ENCODE data around the gene INPP5A.

Gene INPP5A

DNA sequence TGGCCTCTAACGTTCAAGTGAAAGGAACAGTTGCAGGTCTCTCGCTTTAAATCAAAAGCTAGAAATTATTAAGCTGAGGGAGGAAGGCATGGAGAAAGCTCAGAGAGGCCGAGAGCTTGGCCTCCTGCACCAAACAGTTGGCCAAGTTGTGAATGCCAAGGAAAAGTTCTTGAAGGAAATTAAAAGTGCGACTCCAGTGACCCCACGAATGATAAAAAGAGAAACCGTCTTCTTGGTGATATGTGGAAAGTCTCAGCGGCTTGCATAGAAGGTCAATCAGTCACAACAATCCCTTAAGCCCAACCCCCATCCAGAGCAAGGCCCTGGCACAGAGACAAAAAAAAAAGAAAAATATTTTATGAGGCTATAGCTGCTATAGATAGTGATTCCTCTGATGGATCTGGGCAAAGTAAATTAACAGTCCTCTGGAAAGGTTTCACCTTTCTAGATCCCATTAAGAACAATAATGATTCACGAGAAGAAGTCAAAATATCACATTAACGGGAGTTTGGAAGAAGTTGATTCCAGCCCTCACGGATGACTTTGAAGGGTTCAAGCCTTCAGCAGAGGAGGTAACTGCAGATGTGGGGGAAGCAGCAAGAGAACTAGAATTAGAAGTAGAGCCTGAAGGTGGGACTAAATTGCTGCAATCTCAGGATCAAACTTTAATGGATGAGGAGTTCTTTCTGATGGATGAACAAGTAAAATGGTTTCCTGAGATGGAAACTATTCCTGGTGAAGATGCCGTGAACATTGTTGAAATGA lies 42.5 kb upstream of the INPP5A start:
- H3K4ac ChIP-seq (ENCODE audit: low read depth, low read length) = no peak overlapping the region
- no peak overlapping the region for H4K91ac ChIP-seq (ENCODE audit: low read depth, low read length)
- no peak overlapping the region for H3K23ac ChIP-seq (ENCODE audit: low read length)
- no peak overlapping the region for H2BK12ac ChIP-seq (ENCODE audit: low read length)
- no peaks in the 10 kb centered on the region for H3K4me1 ChIP-seq (ENCODE audit: control insufficient read depth in 1 of 2, insufficient read depth in 2 of 2, low read length in 2 of 2)
- no peak overlapping the region for H2BK5ac ChIP-seq (ENCODE audit: low read depth, low read length, poor library complexity)
- DNase-seq = no peak
- no peak overlapping the region for H3K18ac ChIP-seq (ENCODE audit: low read length)
- H4K12ac ChIP-seq (ENCODE audit: low read depth, low read length) = no peak overlapping the region
- no peak overlapping the region for H2AK5ac ChIP-seq (ENCODE audit: low read length)
- no peaks in the 10 kb centered on the region for H3K79me1 ChIP-seq (ENCODE audit: low read length)
- H3K4me3 ChIP-seq (ENCODE audit: low read depth, low read length) = no peak overlapping the region
- no peak overlapping the region for H4K8ac ChIP-seq (ENCODE audit: low read depth, low read length)
- no peak overlapping the region for H3K9ac ChIP-seq (ENCODE audit: low read length)
- no peaks in the 10 kb centered on the region for H3K79me2 ChIP-seq (ENCODE audit: control insufficient read depth, insufficient read depth, low read length, poor library complexity)
- H2AFZ ChIP-seq (ENCODE audit: insufficient read depth, low read length, poor library complexity) = no peak overlapping the region
- H3K27me3 ChIP-seq (ENCODE audit: insufficient read depth, low read length) = no peaks in the 10 kb centered on the region
- H3K4me2 ChIP-seq (ENCODE audit: low read length) = no peak overlapping the region
- H3K9me3 ChIP-seq (ENCODE audit: insufficient read depth, low read depth, low read length) = peaks cover 4% of the 10 kb centered on the region
- H3K36me3 ChIP-seq (ENCODE audit: control insufficient read depth in 1 of 2, insufficient read depth in 2 of 2, low read length in 2 of 2) = no peaks in the 10 kb centered on the region
- H3K14ac ChIP-seq (ENCODE audit: low read length) = no peak overlapping the region
- H3K27ac ChIP-seq (ENCODE audit: low read depth, low read length) = no peak overlapping the region
- WGBS (ENCODE audit: extremely low coverage, insufficient coverage, insufficient read length) = no CpG with 5 or more reads among the region's 11 CpGs
- no peak overlapping the region for H2BK120ac ChIP-seq (ENCODE audit: insufficient read depth, low read length, poor library complexity)

DNA sequence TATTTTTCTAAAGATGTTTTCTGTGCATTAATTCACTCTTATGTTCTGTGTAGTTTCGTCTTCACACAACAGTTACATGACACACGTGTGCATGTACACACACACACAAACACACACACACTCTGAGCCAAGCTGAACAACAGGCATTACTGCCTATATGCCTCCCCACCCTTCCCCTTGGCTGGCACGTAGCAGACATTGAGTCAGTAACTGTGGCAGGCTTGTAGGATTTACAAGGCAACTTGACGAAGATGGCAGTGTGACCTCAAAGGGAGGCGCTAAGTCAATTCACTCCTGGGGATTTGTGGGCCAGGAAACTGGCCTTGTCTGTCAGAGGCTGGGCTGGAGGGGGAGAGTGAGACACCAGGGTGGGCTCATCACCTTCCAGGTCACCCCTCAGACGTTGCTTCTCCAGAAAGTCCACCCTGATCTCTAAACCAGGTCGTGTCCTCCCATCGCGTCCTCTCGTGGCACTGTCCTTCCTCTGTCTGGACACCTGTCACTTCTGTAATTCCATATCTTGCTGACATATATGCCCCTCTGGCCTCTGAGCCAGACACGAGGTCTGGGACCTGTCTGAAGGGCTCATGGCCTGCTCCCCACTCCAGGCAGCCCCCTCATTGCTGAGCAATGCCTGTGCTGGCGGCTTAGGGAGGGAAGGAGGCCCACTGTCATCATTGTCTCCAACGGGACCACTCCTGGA lies 41.1 kb upstream of the INPP5A start:
- Histone ChIP-seq H3K23ac (ENCODE audit: low read length) (no peak overlapping the region), H4K91ac (ENCODE audit: low read depth, low read length) (no peak overlapping the region), H4K8ac (ENCODE audit: low read depth, low read length) (no peak overlapping the region), H2BK5ac (ENCODE audit: low read depth, low read length, poor library complexity) (no peak overlapping the region), H2BK12ac (ENCODE audit: low read length) (no peak overlapping the region), H2AFZ (ENCODE audit: insufficient read depth, low read length, poor library complexity) (no peak overlapping the region), H4K12ac (ENCODE audit: low read depth, low read length) (no peak overlapping the region), H2BK120ac (ENCODE audit: insufficient read depth, low read length, poor library complexity) (no peak overlapping the region), H2AK5ac (ENCODE audit: low read length) (no peak overlapping the region), H3K27me3 (ENCODE audit: insufficient read depth, low read length) (no peaks in the 10 kb centered on the region), H3K14ac (ENCODE audit: low read length) (no peak overlapping the region), H3K18ac (ENCODE audit: low read length) (no peak overlapping the region), H3K9me3 (ENCODE audit: insufficient read depth, low read depth, low read length) (no peaks in the 10 kb centered on the region), H3K79me1 (ENCODE audit: low read length) (no peaks in the 10 kb centered on the region), H3K4me1 (ENCODE audit: control insufficient read depth in 1 of 2, insufficient read depth in 2 of 2, low read length in 2 of 2) (no peaks in the 10 kb centered on the region), H3K36me3 (ENCODE audit: control insufficient read depth in 1 of 2, insufficient read depth in 2 of 2, low read length in 2 of 2) (no peaks in the 10 kb centered on the region), H3K4me2 (ENCODE audit: low read length) (no peak overlapping the region), H3K4ac (ENCODE audit: low read depth, low read length) (no peak overlapping the region), H3K27ac (ENCODE audit: low read depth, low read length) (no peak overlapping the region), H3K4me3 (ENCODE audit: low read depth, low read length) (no peak overlapping the region), H3K79me2 (ENCODE audit: control insufficient read depth, insufficient read depth, low read length, poor library complexity) (no peaks in the 10 kb centered on the region), H3K9ac (ENCODE audit: low read length) (no peak overlapping the region)
- no peak for DNase-seq
- no CpG with 5 or more reads among the region's 13 CpGs for WGBS (ENCODE audit: extremely low coverage, insufficient coverage, insufficient read length)

DNA sequence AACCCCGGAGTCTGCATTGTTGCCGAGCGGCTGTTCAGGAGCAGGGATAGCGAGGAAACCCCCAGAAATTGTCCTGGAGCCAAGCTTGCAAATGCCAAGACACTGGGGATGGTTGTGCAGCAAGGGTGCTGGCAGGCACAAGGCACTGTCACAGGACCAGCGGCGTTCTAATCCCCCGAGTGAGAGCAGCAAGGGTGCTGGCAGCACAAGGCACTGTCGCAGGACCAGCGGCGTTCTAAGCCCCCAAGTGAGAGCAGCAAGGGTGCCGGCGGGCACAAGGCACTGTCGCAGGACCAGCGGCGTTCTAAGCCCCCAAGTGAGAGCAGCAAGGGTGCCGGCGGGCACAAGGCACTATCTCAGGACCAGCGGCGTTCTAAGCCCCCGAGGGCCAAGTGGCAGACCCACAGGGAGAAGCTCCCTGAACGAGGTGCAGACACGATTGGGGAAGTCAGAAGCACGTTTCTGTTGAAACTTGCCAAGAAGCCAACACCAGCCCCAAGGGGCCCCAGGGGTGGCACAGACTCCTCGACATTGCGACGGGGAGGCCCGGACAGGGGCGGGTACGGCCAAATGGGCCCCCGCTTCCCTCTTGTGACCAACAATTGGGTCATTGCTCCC lies 40.4 kb upstream of the INPP5A start:
- Histone ChIP-seq H3K9ac (ENCODE audit: low read length) (no peak overlapping the region), H3K4me3 (ENCODE audit: low read depth, low read length) (no peak overlapping the region), H3K36me3 (ENCODE audit: control insufficient read depth in 1 of 2, insufficient read depth in 2 of 2, low read length in 2 of 2) (no peaks in the 10 kb centered on the region), H2AK5ac (ENCODE audit: low read length) (no peak overlapping the region), H3K27me3 (ENCODE audit: insufficient read depth, low read length) (no peaks in the 10 kb centered on the region), H2AFZ (ENCODE audit: insufficient read depth, low read length, poor library complexity) (no peak overlapping the region), H3K14ac (ENCODE audit: low read length) (no peak overlapping the region), H4K8ac (ENCODE audit: low read depth, low read length) (no peak overlapping the region), H3K4ac (ENCODE audit: low read depth, low read length) (no peak overlapping the region), H4K12ac (ENCODE audit: low read depth, low read length) (no peak overlapping the region), H3K9me3 (ENCODE audit: insufficient read depth, low read depth, low read length) (no peaks in the 10 kb centered on the region), H3K27ac (ENCODE audit: low read depth, low read length) (no peak overlapping the region), H2BK5ac (ENCODE audit: low read depth, low read length, poor library complexity) (no peak overlapping the region), H3K79me1 (ENCODE audit: low read length) (no peaks in the 10 kb centered on the region), H3K23ac (ENCODE audit: low read length) (no peak overlapping the region), H3K4me1 (ENCODE audit: control insufficient read depth in 1 of 2, insufficient read depth in 2 of 2, low read length in 2 of 2) (no peaks in the 10 kb centered on the region), H4K91ac (ENCODE audit: low read depth, low read length) (no peak overlapping the region), H2BK12ac (ENCODE audit: low read length) (no peak overlapping the region), H2BK120ac (ENCODE audit: insufficient read depth, low read length, poor library complexity) (no peak overlapping the region), H3K79me2 (ENCODE audit: control insufficient read depth, insufficient read depth, low read length, poor library complexity) (no peaks in the 10 kb centered on the region), H3K18ac (ENCODE audit: low read length) (no peak overlapping the region), H3K4me2 (ENCODE audit: low read length) (no peak overlapping the region)
- no CpG with 5 or more reads among the region's 30 CpGs for WGBS (ENCODE audit: extremely low coverage, insufficient coverage, insufficient read length)
- DNase-seq = no peak

GRCh38 chr10:132497861-132498561 lies 39.6 kb upstream of the INPP5A start:
- no peak overlapping the region for H2AFZ ChIP-seq (ENCODE audit: insufficient read depth, low read length, poor library complexity)
- no peaks in the 10 kb centered on the region for H3K79me1 ChIP-seq (ENCODE audit: low read length)
- H2BK5ac ChIP-seq (ENCODE audit: low read depth, low read length, poor library complexity) = no peak overlapping the region
- DNase-seq = no peak
- H2BK120ac ChIP-seq (ENCODE audit: insufficient read depth, low read length, poor library complexity) = no peak overlapping the region
- H3K18ac ChIP-seq (ENCODE audit: low read length) = no peak overlapping the region
- H3K14ac ChIP-seq (ENCODE audit: low read length) = no peak overlapping the region
- no peak overlapping the region for H3K27ac ChIP-seq (ENCODE audit: low read depth, low read length)
- no peak overlapping the region for H4K91ac ChIP-seq (ENCODE audit: low read depth, low read length)
- H3K36me3 ChIP-seq (ENCODE audit: control insufficient read depth in 1 of 2, insufficient read depth in 2 of 2, low read length in 2 of 2) = no peaks in the 10 kb centered on the region
- H2BK12ac ChIP-seq (ENCODE audit: low read length) = no peak overlapping the region
- no peak overlapping the region for H3K4me2 ChIP-seq (ENCODE audit: low read length)
- H3K9ac ChIP-seq (ENCODE audit: low read length) = no peak overlapping the region
- H4K8ac ChIP-seq (ENCODE audit: low read depth, low read length) = no peak overlapping the region
- H3K4me1 ChIP-seq (ENCODE audit: control insufficient read depth in 1 of 2, insufficient read depth in 2 of 2, low read length in 2 of 2) = no peaks in the 10 kb centered on the region
- no peak overlapping the region for H3K4me3 ChIP-seq (ENCODE audit: low read depth, low read length)
- WGBS (ENCODE audit: extremely low coverage, insufficient coverage, insufficient read length) = no CpG with 5 or more reads among the region's 17 CpGs
- H4K12ac ChIP-seq (ENCODE audit: low read depth, low read length) = no peak overlapping the region
- H3K27me3 ChIP-seq (ENCODE audit: insufficient read depth, low read length) = no peaks in the 10 kb centered on the region
- H2AK5ac ChIP-seq (ENCODE audit: low read length) = no peak overlapping the region
- no peak overlapping the region for H3K23ac ChIP-seq (ENCODE audit: low read length)
- no peak overlapping the region for H3K4ac ChIP-seq (ENCODE audit: low read depth, low read length)
- no peaks in the 10 kb centered on the region for H3K9me3 ChIP-seq (ENCODE audit: insufficient read depth, low read depth, low read length)
- H3K79me2 ChIP-seq (ENCODE audit: control insufficient read depth, insufficient read depth, low read length, poor library complexity) = no peaks in the 10 kb centered on the region
